ENCODE results near the gene FGFR1OP2.

FGFR1OP2 gene

DNA sequence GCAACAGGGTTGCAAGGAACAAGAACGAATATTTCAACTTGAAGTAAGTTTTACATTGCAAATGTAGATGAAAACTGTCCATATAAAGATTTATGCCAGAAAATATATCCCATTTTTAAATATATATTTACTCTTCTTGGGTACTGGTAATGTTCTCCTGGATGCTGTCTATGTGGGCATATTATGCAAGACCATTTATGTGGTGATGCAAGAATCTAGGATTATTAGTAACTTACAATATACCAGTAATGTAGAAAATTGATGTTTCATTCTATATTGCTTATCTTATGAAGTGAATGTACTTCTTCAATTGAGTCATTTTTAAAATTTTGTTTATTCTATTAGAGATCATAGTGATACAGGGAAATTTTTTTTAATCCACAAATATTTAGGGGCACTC lies 25.1 kb downstream of the FGFR1OP2 start:
- no peak overlapping the region for H3K4me3 ChIP-seq (ENCODE audit: low read depth, low read length)
- TF ChIP-seq, protein P1, sequence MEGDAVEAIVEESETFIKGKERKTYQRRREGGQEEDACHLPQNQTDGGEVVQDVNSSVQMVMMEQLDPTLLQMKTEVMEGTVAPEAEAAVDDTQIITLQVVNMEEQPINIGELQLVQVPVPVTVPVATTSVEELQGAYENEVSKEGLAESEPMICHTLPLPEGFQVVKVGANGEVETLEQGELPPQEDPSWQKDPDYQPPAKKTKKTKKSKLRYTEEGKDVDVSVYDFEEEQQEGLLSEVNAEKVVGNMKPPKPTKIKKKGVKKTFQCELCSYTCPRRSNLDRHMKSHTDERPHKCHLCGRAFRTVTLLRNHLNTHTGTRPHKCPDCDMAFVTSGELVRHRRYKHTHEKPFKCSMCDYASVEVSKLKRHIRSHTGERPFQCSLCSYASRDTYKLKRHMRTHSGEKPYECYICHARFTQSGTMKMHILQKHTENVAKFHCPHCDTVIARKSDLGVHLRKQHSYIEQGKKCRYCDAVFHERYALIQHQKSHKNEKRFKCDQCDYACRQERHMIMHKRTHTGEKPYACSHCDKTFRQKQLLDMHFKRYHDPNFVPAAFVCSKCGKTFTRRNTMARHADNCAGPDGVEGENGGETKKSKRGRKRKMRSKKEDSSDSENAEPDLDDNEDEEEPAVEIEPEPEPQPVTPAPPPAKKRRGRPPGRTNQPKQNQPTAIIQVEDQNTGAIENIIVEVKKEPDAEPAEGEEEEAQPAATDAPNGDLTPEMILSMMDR (IDR thresholded peaks at IDR 0.05; ENCODE audit: low read depth, low read length, missing control alignments), result no peak
- no peak for DNase-seq (ENCODE audit: low read depth)
- in situ Hi-C loops (cut with HindIII; ENCODE audit: low sequenced_read_pairs), result no loop called here

DNA sequence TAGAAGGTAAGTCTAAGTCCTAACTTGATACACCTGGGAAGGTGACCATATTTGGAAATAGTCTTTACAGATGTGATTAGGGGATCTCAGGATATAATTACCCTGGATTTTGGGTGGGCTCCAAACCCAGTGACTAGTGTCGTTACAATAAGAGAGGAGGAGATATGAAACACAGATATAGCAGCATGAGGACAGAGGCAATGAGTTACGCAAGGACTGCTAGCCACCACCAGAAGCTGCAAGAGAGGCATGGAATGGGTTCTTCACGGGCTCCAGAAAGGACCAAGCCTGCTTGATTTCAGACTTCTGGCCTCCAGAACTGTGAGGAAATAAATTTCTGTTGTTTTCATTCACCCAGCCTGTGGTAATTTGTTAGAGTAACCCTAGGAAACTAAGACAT lies 28.6 kb downstream of the FGFR1OP2 start:
- H3K4me3 ChIP-seq (ENCODE audit: low read depth, low read length), result no peak overlapping the region
- no peak for DNase-seq (ENCODE audit: low read depth)
- TF ChIP-seq, protein P1 (IDR thresholded peaks at IDR 0.05; ENCODE audit: low read depth, low read length, missing control alignments), result no peak
- in situ Hi-C loops (cut with HindIII; ENCODE audit: low sequenced_read_pairs), result no loop called here

GRCh38 chr12:26970136-26970535 lies 31.9 kb downstream of the FGFR1OP2 start:
- in situ Hi-C loops (cut with HindIII; ENCODE audit: low sequenced_read_pairs), result no loop called here
- no peak for DNase-seq (ENCODE audit: low read depth)
- no peak overlapping the region for H3K4me3 ChIP-seq (ENCODE audit: low read depth, low read length)
- TF ChIP-seq, protein P1 (IDR thresholded peaks at IDR 0.05; ENCODE audit: low read depth, low read length, missing control alignments), result no peak

DNA sequence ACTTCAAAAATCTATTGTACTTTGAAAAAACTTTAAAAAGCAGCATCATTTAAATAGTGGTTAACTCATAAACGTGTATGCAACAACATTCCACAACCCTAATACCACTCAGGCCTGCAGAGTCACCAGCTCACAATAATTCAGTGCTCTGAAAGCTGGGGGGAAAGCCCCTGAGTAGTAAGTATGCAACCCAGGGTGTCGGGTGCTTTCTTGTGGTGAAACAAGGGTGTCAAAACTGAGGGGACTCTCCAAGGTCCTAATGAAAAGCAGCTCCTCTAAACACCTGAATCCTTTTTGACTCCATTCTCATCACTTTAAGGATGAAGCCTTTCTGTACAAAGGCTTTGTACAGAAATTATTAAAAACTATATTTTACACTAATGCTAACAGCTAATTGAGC lies 33.7 kb downstream of the FGFR1OP2 start:
- H3K4me3 ChIP-seq (ENCODE audit: low read depth, low read length), result no peak overlapping the region
- DNase-seq (ENCODE audit: low read depth), result no peak
- in situ Hi-C loops (cut with HindIII; ENCODE audit: low sequenced_read_pairs), result no loop called here
- TF ChIP-seq, protein P1 (IDR thresholded peaks at IDR 0.05; ENCODE audit: low read depth, low read length, missing control alignments), result no peak

- no peak for DNase-seq (ENCODE audit: low read depth)
- in situ Hi-C loops (cut with HindIII; ENCODE audit: low sequenced_read_pairs), result no loop called here
- TF ChIP-seq, protein P1 (IDR thresholded peaks at IDR 0.05; ENCODE audit: low read depth, low read length, missing control alignments), result no peak
- H3K4me3 ChIP-seq (ENCODE audit: low read depth, low read length), result no peak overlapping the region
These were observed 38.4 kb downstream of the FGFR1OP2 start for GRCh38 chr12:26976687-26977086.

DNA sequence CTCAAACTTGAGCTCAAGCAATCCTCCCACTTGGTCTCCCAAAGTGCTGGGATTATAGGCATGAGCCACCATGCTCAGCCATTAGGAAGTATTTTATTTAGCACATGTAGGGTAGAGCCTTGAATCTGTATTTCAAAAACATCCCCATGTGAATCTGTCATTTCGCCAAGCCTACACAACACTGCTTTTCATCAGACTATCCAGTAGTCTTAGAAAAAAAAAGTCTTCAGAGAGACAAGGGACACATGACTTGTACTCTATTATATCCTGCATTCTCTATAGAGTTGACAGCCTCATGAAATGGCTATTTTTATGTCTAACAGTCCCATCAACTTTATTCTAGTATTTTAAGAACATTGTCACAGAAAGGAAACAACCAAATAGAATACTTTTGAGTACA lies 40.5 kb downstream of the FGFR1OP2 start:
- no peak overlapping the region for H3K4me3 ChIP-seq (ENCODE audit: low read depth, low read length)
- TF ChIP-seq, protein P1 (IDR thresholded peaks at IDR 0.05; ENCODE audit: low read depth, low read length, missing control alignments), result no peak
- no peak for DNase-seq (ENCODE audit: low read depth)
- in situ Hi-C loops (cut with HindIII; ENCODE audit: low sequenced_read_pairs), result no loop called here

- DNase-seq (ENCODE audit: low read depth), result no peak
- no peak overlapping the region for H3K4me3 ChIP-seq (ENCODE audit: low read depth, low read length)
- in situ Hi-C loops (cut with HindIII; ENCODE audit: low sequenced_read_pairs), result no loop called here
- TF ChIP-seq, protein P1 (IDR thresholded peaks at IDR 0.05; ENCODE audit: low read depth, low read length, missing control alignments), result no peak
These were observed 41.5 kb downstream of the FGFR1OP2 start for GRCh38 chr12:26979733-26980132.
